CD14-positive monocyte (primary cell): ENCODE data around the gene SH3RF3. TPM values are rescaled to one million over a fixed set of nuclear protein-coding genes. Genes with fewer than 3 reads are reported as not detected.
A peak's percentile ranks its signal among the peaks of the same experiment; 100 is the strongest.

Experiments used
- DNase-seq, 3 donors: peaks; one replicate each; pipeline ENCODE4 v3.0.0-alpha.2; 2011 to 2022
- H2AFZ ChIP-seq: 2 replicates; pipeline ENCODE4 v1.6.0; 2012; ENCODE audit warnings: mild to moderate bottlenecking, low read depth, low read length, inconsistent platforms; ENCODE audit not compliant: insufficient read depth, poor library complexity, severe bottlenecking
- H3K27ac ChIP-seq, 2 donors: 1 replicate in 1 of 2; 2 replicates in 1 of 2; pipeline ENCODE4 v1.5.1; 2012 to 2013; ENCODE audit warnings: low read length in 2 of 2, control low read depth in 1 of 2, inconsistent platforms in 1 of 2, low read depth in 1 of 2, mild to moderate bottlenecking in 1 of 2
- H3K27me3 ChIP-seq, 2 donors: one replicate each; pipeline versions ENCODE4 v1.6.0 to v1.6.1; 2011 to 2013; ENCODE audit warnings: low read length in 2 of 2; ENCODE audit not compliant: control insufficient read depth in 2 of 2, insufficient read depth in 2 of 2
- H3K36me3 ChIP-seq, 2 donors: replicated peaks in 1 of 2; 1 replicate in 1 of 2; 2 replicates in 1 of 2; pipeline versions ENCODE4 v1.5.1 to v1.6.1; 2012 to 2013; ENCODE audit warnings: low read length in 2 of 2, control low read depth in 1 of 2, inconsistent platforms in 1 of 2, mild to moderate bottlenecking in 1 of 2; ENCODE audit not compliant: insufficient read depth in 2 of 2, control insufficient read depth in 1 of 2
- H3K4me1 ChIP-seq, 2 donors: 1 replicate in 1 of 2; 2 replicates in 1 of 2; pipeline versions ENCODE4 v1.5.1 to v1.6.1; 2012 to 2013; ENCODE audit warnings: low read length in 2 of 2, control low read depth in 1 of 2, inconsistent platforms in 1 of 2, mild to moderate bottlenecking in 1 of 2, moderate library complexity in 1 of 2; ENCODE audit not compliant: insufficient read depth in 2 of 2, control insufficient read depth in 1 of 2
- H3K4me2 ChIP-seq: replicated peaks from 2 replicates; pipeline ENCODE3; 2012; ENCODE audit warnings: low read length, moderate library complexity, mild to moderate bottlenecking; ENCODE audit not compliant: poor library complexity, severe bottlenecking; ENCODE audit errors: extremely low read depth
- H3K4me3 ChIP-seq, 3 experiments: fragments of 200-600 bp in 1 of 3; sonication (generic) in 1 of 3; replicated peaks in 1 of 3; 1 replicate in 2 of 3; 2 replicates in 1 of 3; pipeline ENCODE4 v1.5.1; 2011 to 2013; ENCODE audit warnings: low read length in 3 of 3, mild to moderate bottlenecking in 3 of 3, control low read depth in 2 of 3, low read depth in 2 of 3, inconsistent platforms in 1 of 3, moderate library complexity in 1 of 3
- H3K79me2 ChIP-seq: 2 replicates; pipeline ENCODE4 v1.6.0; 2012; ENCODE audit warnings: mild to moderate bottlenecking, control low read depth, inconsistent platforms, low read length, moderate library complexity; ENCODE audit not compliant: insufficient read depth
- H3K9ac ChIP-seq: 2 replicates; pipeline ENCODE4 v1.6.0; 2017; ENCODE audit warnings: low read length, mild to moderate bottlenecking; ENCODE audit not compliant: insufficient read depth, poor library complexity, severe bottlenecking
- H3K9me3 ChIP-seq, 2 donors: replicated peaks in 1 of 2; 1 replicate in 1 of 2; 2 replicates in 1 of 2; pipeline versions ENCODE4 v1.5.1 to v1.6.1; 2012 to 2013; ENCODE audit warnings: low read length in 2 of 2, control low read depth in 1 of 2; ENCODE audit not compliant: control insufficient read depth in 1 of 2, insufficient read depth in 1 of 2
- H4K20me1 ChIP-seq: 2 replicates; pipeline ENCODE4 v1.6.0; 2012; ENCODE audit warnings: mild to moderate bottlenecking, low read length, control low read depth, moderate library complexity; ENCODE audit not compliant: insufficient read depth
- H3K27ac Mint-ChIP-seq, 7 donors: one replicate each; pipeline ENCODE4 v1.8.0; 2020; ENCODE audit warnings: mild to moderate bottlenecking in 7 of 7, mixed read lengths in 7 of 7, moderate library complexity in 6 of 7, inconsistent platforms in 2 of 7
- H3K27me3 Mint-ChIP-seq, 3 donors: one replicate each; pipeline ENCODE4 v1.8.0; 2021 to 2022; ENCODE audit warnings: low read depth in 3 of 3, mild to moderate bottlenecking in 3 of 3, mixed read lengths in 3 of 3, moderate library complexity in 3 of 3, inconsistent platforms in 1 of 3
- H3K36me3 Mint-ChIP-seq, 2 donors: one replicate each; pipeline ENCODE4 v1.8.0; 2020; ENCODE audit warnings: mixed read lengths in 2 of 2, inconsistent platforms in 1 of 2, mild to moderate bottlenecking in 1 of 2
- H3K4me1 Mint-ChIP-seq: one replicate; pipeline ENCODE4 v1.8.0; 2020; ENCODE audit warnings: mild to moderate bottlenecking, mixed read lengths
- H3K4me3 Mint-ChIP-seq, 2 donors: one replicate each; pipeline ENCODE4 v1.8.0; 2020; ENCODE audit warnings: mild to moderate bottlenecking in 2 of 2, mixed read lengths in 2 of 2, moderate library complexity in 1 of 2
- H3K9me3 Mint-ChIP-seq, 7 donors: one replicate each; pipeline ENCODE4 v1.8.0; 2020 to 2022; ENCODE audit warnings: mixed read lengths in 7 of 7, mild to moderate bottlenecking in 6 of 7, moderate library complexity in 6 of 7, inconsistent platforms in 2 of 7
- WGBS: methylation state at CpG from one replicate; pipeline ENCODE4 v1.1.5; 2013; ENCODE audit warnings: missing lambda C conversion rate; ENCODE audit not compliant: insufficient coverage; 5-methylcytosine and 5-hydroxymethylcytosine counted together
- intact Hi-C, 2 donors: fragments of 100-400 bp; cut with micrococcal nuclease; formaldehyde crosslinking; loops; one replicate each; pipeline versions ENCODE4 v1.15.0 to v1.15.1; 2023
- polyA plus RNA-seq, 3 donors: library from polyadenylated mRNA; depleted of rRNA in 1 of 3; unstranded in 2 of 3; stranded (reverse) in 1 of 3; fragments of 300-500 nt in 2 of 3; fragments of >200 nt in 1 of 3; fragmentation: Illumina TruSeq in 2 of 3; gene quantifications; 1 replicate in 2 of 3; 2 replicates in 1 of 3; pipeline ENCODE4 v1.2.3, GENCODE V29; 2012 to 2021
- TF ChIP-seq, protein P1 (sequence below): fragments of 200-600 bp; IDR thresholded peaks from one replicate; pipeline ENCODE4 v1.8.0; 2022; ENCODE audit warnings: antibody characterized with exemption, mild to moderate bottlenecking

Gene SH3RF3
- polyA plus RNA-seq, 3 donors: 0.25 to 0.75 (median 0.34) TPM

GRCh38 chr2:109170645-109171044 is 41.6 kb downstream of the SH3RF3 start:
- no peaks in the 10 kb centered on the region for H3K4me1 Mint-ChIP-seq
- DNase-seq: no peak

GRCh38 chr2:109171444-109172334 is 42.7 kb downstream of the SH3RF3 start:
- Mint-ChIP-seq H3K27ac (no peak overlapping the region), H3K4me1 (no peaks in the 10 kb centered on the region)

More at GRCh38 chr2:109170645-109171044, 41.6 kb downstream of the SH3RF3 start:
- Histone ChIP-seq H3K36me3 (no peaks in the 10 kb centered on the region), H3K9me3 (peaks cover 8% of the 10 kb centered on the region in 2 donors), H3K27me3 (no peaks in the 10 kb centered on the region), H3K79me2 (no peaks in the 10 kb centered on the region), H3K4me1 (no peaks in the 10 kb centered on the region), H3K4me3 (no peak overlapping the region), H2AFZ (no peak overlapping the region), H3K9ac (no peak overlapping the region), H3K27ac (no peak overlapping the region), H3K4me2 (no peak overlapping the region), H4K20me1 (no peaks in the 10 kb centered on the region)
- H3K36me3 Mint-ChIP-seq: no peaks in the 10 kb centered on the region
- peak overlapping the region in 1 of 7 donors; percentile 24 for H3K27ac Mint-ChIP-seq
- 94% methylated on average over 3 of the region's 6 CpGs for WGBS
- intact Hi-C loops: no loop called here
- H3K27me3 Mint-ChIP-seq: peaks cover 4 to 22% (median 20%) of the 10 kb centered on the region in 3 donors
- no peak overlapping the region for H3K4me3 Mint-ChIP-seq
- TF ChIP-seq, protein P1, sequence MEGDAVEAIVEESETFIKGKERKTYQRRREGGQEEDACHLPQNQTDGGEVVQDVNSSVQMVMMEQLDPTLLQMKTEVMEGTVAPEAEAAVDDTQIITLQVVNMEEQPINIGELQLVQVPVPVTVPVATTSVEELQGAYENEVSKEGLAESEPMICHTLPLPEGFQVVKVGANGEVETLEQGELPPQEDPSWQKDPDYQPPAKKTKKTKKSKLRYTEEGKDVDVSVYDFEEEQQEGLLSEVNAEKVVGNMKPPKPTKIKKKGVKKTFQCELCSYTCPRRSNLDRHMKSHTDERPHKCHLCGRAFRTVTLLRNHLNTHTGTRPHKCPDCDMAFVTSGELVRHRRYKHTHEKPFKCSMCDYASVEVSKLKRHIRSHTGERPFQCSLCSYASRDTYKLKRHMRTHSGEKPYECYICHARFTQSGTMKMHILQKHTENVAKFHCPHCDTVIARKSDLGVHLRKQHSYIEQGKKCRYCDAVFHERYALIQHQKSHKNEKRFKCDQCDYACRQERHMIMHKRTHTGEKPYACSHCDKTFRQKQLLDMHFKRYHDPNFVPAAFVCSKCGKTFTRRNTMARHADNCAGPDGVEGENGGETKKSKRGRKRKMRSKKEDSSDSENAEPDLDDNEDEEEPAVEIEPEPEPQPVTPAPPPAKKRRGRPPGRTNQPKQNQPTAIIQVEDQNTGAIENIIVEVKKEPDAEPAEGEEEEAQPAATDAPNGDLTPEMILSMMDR: no peak
- H3K9me3 Mint-ChIP-seq: peaks cover 2 to 10% (median 7%) of the 10 kb centered on the region in 7 donors

More at GRCh38 chr2:109171444-109172334, 42.7 kb downstream of the SH3RF3 start:
- H3K79me2 ChIP-seq: no peaks in the 10 kb centered on the region
- H3K27ac ChIP-seq: no peak overlapping the region
- H3K9me3 ChIP-seq: peaks cover 8% of the 10 kb centered on the region in 2 donors
- no peak overlapping the region for H3K4me3 ChIP-seq
- Mint-ChIP-seq H3K9me3 (peaks cover 4 to 18% (median 11%) of the 10 kb centered on the region in 7 donors), H3K4me3 (no peak overlapping the region), H3K27me3 (peaks cover 4 to 22% (median 20%) of the 10 kb centered on the region in 3 donors), H3K36me3 (no peaks in the 10 kb centered on the region)
- no peak overlapping the region for H3K4me2 ChIP-seq
- 66% methylated on average over 28 of the region's 36 CpGs for WGBS
- no peak overlapping the region for H2AFZ ChIP-seq
- H3K9ac ChIP-seq: no peak overlapping the region
- intact Hi-C loops: no loop called here
- TF ChIP-seq, protein P1: no peak
- no peaks in the 10 kb centered on the region for H3K27me3 ChIP-seq
- DNase-seq: no peak
- H4K20me1 ChIP-seq: no peaks in the 10 kb centered on the region
- H3K36me3 ChIP-seq: no peaks in the 10 kb centered on the region
- H3K4me1 ChIP-seq: no peaks in the 10 kb centered on the region
